Medulla oblongata (tissue), 1 donor: ENCODE measurements around the gene MKNK2.

Experiments used
- DNase-seq: peaks from one replicate; pipeline ENCODE4 v3.0.0-alpha.2; 2015; ENCODE audit errors: extremely low spot score

The MKNK2 gene

DNA sequence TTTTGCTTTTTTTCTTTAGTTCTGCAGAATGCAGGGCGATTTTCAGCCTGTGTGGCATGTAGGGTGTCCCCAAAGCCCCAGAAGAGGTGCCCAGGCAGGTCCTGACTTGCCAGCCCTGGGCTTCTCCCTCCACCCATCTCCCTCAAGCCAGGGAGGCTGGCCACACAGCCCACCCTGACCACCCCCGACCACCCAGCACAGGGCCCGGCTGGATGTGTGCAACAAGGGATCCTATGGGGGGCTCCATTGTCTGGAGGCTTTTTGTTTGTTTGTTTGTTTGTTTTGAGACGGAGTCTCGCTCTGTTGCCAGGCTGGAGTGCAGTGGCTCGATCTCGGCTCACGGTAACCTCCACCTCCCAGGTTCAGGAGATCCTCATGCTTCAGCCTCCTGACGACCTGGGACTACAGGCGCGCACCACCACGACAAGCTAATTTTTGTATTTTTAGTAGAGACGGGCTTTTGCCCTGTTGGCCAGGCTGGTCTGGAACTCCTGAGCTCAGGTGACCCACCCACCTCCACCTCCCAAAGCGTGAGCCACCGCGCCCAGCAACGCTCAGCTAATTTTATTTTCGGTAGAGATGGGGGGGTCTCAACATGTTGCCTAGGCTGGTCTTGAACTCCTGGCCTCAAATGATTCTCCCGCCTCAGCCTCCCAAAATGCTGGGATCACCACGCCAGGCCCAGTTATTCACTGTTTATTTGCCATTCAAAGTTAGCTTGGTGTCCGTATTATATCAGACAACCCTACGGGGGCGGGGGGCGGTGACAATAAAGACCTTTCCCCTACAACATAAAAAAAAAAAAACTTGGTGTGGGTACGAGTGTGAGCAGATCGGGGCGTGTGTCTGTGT, 7.8 kb upstream of the MKNK2 start:
- DNase-seq: no peak

- DNase-seq: no peak
Observed at GRCh38 chr19:2057484-2058469, 6.7 kb upstream of the MKNK2 start.

GRCh38 chr19:2056837-2057192, 5.8 kb upstream of the MKNK2 start:
- DNase-seq: no peak

- DNase-seq: no peak
Observed at GRCh38 chr19:2055931-2056836, 5.1 kb upstream of the MKNK2 start.

GRCh38 chr19:2054763-2055162, 3.7 kb upstream of the MKNK2 start:
- no peak for DNase-seq

DNA sequence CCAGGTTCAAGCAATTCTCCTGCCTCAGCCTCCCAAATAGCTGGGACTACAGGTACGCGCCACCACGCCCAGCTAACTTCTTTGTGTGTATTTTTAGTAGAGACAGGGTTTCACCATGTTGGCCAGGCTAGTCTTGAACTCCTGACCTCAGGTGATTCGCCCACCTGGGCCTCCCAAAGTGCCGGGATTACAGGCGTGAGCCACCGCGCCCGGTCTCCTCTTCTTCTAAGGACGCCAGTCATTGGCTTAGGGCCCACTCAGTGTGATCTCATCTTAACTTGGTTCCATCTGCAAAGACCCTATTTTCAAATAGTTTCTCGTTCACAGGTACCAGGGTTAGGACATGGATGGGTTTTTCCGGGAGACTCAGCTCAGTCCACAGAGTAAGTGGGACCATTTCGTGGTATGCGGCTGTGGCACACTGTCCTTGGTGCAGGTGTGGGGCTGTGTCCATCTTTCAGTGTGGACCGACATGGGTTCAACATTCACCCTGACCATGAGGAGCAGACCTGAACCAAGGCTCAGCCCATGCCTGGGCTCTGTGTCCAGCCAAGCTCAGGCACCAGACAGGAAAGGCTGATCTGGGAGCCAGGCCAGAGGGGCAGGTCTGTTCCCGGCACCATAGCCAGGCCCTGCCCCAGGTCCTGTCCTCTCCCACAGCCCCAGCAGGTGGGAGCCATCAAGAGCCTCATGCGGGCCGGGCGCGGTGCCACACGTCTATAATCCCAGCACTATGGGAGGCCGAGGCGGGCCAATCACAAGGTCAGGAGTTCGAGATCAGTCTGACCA, 2.8 kb upstream of the MKNK2 start:
- no peak for DNase-seq

GRCh38 chr19:2051773-2052704, 995 bp upstream of the MKNK2 start:
- DNase-seq: no peak

- DNase-seq: no peak
Observed at GRCh38 chr19:2050349-2050990, 574 bp downstream of the MKNK2 start.

DNA sequence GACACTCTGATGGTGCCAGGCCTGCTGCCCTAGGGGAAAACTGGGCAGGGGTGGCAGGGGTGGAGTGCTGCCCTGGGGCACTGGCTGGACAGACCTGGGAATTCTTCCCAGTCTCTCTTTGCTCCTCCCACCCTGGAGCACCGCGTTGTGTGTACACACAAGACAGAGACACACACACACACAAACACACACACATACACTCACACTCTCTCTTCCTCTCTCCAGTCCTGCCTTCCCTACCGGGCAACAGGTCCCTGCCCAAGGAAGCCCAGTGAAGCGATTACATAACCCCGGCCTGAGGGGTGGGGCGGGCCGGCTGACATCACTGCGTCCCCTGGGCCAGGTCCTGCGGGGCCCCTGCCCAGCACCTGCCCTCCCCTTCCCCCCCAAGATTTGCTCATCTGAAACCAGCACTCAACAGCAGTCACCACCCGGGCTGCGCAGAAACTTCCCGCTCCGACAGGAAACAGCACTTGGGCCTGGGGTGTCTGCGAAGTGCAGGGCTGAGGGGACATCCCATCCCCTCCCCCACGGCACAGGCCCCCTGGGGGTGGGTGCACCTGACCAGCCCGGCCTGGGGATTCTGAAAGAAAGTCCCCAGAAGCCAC, 1.2 kb downstream of the MKNK2 start:
- peak; percentile 89 for DNase-seq

- no peak for DNase-seq
Observed at GRCh38 chr19:2048959-2049740, 1.9 kb downstream of the MKNK2 start.

DNA sequence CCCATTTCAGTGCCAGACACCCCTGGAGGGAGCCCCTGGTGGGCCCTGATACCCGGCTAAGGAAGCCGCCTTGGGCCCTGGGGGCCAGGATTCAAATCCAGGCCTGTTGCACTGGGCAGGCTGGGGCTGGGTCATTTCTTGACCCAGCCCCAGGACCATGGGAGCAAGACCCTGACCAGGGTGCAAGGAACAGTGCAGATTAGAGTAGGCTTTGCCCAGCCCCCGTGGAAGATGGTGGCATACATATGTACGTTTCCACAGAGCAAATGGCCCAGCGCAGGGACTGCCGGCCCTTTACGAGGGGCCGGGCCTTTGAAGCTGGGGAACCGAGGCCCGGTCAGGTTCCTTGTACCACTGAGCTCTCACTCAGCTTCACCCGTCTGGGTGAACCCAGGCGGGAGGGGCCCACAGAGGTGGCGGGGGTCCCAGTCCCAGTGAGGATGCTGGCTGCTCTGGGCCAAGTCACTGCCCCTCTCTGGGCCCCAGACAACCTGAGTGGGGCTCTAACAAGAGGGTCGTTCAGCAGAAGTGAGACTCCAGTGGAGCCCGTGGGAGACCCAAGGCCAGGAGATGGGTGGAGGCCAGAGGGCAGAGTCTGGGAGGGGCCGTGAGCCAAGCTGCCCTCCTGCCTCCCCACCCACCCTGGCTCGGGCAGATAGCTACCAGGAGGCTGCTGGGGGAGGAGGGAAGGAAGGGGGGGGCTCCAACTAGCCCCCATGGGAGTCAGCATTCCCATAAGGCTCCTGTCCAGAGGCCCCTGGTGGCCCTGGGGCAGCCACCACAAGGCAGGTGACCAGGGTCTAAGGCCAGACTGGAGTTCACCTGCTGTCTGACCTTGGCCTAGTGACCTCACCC, 2.7 kb downstream of the MKNK2 start:
- DNase-seq: no peak

DNA sequence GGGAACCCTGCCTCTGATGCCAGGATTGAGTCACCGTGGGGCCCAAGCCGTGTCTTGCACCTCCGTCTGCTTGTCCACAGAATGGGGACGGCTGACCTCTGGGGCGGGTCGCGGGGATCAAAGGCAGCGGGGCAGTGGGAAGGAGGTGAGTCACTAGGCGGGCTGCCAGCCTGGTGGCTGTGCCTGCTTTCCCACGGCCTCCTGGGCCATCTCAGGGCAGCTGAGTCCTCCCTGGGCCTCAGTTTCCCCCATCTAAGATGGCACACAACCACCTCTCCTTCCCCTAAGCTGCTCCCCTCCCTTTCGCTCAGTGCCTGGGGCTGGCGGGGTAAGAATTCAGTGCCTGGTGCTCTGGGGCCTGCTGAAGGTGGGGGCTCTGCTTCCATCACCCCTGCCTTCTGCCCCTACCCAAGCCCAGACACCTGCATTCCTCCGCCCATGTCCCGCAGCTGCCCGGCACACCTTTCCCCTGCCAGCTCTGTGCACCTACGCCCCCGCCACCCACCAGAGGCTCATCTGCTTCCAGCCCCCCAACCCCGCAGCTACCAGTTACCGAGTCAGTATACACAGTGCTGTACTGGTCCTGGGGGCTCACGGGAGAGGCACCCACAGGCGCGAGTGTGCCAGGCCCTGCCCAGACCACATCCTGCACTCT, 3.5 kb downstream of the MKNK2 start:
- no peak for DNase-seq

GRCh38 chr19:2047076-2047448, 4.0 kb downstream of the MKNK2 start:
- no peak for DNase-seq

DNA sequence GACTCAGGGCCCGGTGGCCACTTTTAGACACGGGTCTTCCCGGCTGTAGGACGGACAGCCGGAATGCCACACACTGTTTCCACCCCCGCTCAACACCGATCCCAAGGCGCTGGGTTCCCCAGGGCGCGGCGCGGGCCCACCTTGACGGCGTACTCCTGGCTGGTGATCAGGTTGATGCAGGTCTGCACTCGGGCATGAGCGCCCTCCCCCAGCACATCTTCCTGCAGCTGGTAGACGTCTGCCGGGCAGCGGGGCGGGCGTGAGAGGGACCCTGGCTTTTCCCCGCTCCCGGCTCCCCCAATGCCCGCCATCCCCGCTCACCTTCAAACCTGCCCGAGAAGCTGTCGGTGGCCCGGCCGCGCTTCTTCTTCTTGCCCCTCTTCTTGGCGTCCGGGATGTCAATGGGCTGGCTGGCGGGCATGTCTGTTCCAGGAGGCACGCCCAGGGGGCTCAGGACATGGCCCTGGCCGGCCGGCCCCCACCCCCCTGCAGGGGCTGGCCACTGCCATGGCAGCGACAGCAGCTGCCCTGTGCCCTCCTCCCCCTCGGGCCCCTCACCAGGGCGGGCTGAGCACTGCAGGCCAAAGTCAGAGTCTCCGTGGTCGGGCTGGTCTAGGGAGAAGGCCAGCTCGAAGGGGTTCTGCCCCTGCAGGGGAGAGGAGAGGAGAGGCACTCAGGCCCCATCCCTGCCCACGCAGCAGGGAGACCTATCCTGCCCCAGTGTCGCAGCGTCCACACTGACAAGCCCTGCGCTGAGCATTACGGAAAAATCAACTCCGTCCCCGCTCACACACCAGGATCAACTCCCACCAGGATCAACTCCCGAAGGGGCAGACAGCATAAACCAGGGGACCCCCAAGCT, 4.8 kb downstream of the MKNK2 start:
- no peak for DNase-seq

DNA sequence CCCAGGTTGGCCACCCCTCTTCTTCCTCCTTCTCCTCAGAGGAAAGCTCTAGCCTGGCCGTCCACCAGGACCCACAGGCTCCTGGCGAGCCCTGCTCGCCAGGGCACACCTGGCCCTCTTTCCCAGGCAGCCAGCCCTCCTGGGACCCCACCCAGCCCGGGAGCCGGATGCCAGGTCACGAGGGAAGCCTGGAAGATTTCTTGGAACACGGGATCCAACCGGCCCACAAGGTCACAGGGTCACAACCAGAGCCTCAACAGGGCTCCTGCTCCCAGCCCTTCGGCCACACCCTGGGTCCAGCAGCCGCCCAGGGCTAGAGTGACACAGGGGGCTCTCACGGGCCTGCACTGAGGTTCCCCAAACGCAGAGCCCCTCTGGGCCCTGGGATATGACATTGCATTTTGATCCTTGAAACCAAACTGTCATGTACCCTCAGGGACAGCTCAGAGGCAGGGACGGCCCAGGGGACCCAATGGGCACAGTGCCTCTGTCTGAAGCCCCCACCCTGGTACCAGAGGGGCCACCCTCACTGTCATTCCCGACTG, 5.5 kb downstream of the MKNK2 start:
- no peak for DNase-seq
